ENCODE data around the gene TRIM38. TPM values are rescaled to one million over a fixed set of nuclear protein-coding genes. Genes with fewer than 3 reads are reported as not detected.
"Not testable (repeated sequence)": the region's sequence is repeated elsewhere in the genome, so short reads cannot be mapped to it uniquely, and the experiment has no call there.

TRIM38 gene
- polyA plus RNA-seq, 1 donor: 14.1 TPM

DNA sequence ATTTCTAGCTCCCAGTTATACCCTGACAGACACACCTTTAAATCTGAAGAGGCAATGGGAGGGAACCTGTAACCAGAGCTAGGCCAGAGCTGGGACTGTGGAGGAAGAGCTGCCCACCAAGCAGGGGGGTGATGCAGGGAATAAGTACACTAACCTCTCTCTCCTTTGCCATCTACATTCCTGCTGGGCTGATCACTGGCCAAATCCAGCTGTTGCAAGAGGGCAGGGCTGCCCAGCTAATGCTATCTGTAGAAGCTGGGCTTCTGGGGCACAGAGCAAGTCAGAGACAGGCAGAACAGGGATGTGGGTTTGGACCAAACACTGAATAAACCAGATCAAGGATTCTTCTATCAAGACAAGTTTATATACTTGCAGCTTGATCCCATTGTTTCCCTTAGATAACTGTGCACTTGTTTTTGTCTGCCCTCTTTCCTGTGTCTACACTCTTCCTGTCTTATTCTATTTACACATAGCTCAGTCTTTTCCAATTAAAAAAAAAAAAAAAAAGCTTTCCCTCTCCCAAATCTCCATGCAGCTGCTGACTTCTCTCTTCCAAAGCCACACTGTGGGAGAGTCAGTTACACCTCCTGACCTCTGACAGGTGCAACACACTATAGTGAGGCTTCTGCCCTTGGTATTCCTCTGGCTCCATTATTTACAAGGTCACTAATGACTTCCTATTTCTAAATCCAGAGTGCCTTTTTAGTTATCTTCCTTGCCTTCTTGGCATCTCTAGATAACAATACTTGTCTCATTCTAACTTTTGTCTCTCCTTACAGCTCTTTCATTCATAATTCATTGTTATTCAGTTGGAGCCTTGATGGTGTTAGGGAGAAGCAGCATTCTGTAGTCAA, 43.7 kb downstream of the TRIM38 start:
- DNase-seq: no peak

DNA sequence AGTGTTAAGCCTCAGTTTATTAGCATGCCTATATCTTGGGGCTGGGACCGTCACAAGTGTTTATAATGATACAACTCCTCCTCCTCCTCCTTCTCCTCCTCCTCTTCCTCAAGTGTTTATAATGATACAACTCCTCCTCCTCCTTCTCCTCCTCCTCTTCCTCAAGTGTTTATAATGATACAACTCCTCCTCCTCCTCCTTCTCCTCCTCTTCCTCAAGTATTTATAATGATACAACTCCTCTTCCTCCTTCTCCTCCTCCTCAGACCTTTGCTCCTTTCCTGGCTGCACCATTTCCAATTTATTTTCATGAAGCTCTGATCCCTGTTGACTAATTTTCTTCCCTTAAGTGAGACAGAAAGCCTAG, 44.3 kb downstream of the TRIM38 start:
- DNase-seq: not testable (repeated sequence)

DNA sequence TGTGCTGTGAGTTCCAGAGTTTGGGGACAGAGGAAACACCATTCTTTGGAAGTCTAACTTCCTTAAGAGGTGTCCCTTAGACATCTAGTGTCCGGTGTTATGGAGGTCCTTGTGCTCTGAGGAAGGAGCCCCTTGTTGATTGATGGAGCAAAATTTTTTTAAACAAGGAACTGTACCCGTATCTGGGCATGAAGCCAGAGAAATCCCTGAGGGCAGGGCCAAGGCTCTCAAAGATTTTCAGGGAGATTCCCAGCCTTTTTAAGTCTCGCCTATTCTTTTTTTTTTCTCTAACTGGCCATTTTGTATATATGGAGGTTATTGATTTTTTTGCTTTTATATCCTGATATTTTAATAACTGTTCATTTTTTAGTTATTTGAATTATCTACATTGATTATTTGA, 45.9 kb downstream of the TRIM38 start:
- no peak for DNase-seq

DNA sequence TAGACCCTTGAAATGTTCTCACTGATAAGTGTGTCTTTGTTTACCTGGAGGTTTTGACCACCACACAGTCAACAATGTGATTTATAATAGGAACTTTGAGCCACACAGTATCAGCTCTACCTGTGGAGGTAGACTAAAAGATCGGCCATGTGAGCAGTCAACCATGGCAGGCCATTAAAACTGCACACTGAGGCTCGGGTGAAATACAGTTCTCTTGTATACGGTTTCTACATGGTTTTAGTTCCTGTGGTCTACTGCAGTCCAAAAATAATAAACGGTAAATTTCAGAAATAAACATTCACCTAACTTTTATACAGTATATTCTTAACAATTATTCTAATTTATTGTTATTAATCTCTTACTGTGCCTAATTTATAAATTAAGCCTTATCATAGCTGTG, 47.2 kb downstream of the TRIM38 start:
- no peak for DNase-seq

DNA sequence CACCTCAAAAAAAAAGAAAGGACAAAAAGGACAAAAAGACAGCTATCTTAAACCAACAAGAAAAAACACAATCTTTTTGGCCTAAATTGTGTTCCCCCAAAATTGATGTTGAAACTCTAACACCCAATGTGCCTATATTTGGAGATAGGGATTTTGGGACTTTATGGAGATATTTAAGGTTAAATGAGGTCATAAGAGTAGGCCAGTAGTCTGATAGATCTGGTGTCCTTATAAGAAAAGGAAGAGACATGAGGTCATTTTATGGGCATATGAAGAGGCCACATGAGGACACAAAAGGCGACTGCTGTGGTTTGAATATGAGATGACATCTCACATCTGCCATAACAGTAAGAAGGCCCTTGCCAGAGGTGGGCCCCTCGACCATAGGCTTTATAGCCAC, 49.5 kb downstream of the TRIM38 start:
- no peak for DNase-seq

DNA sequence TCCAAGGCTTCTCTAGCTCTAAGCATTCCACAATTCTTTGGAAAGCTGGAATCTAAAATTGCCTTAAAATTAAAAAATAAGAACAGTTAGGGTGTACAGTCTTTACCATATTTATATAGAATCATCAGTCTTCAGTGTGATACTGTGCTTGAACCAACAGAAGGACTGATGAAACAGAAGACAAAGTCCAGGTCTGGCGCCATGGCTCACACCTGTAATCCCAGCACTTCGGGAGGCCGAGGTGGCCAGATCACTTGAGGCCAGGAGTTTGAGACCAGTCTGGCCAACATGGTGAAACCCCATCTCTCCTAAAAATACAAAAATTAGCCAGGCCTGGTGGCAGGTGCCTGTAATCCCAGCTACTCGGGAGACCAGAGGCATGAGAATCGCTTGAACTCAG, 51.8 kb downstream of the TRIM38 start:
- not testable (repeated sequence) for DNase-seq

DNA sequence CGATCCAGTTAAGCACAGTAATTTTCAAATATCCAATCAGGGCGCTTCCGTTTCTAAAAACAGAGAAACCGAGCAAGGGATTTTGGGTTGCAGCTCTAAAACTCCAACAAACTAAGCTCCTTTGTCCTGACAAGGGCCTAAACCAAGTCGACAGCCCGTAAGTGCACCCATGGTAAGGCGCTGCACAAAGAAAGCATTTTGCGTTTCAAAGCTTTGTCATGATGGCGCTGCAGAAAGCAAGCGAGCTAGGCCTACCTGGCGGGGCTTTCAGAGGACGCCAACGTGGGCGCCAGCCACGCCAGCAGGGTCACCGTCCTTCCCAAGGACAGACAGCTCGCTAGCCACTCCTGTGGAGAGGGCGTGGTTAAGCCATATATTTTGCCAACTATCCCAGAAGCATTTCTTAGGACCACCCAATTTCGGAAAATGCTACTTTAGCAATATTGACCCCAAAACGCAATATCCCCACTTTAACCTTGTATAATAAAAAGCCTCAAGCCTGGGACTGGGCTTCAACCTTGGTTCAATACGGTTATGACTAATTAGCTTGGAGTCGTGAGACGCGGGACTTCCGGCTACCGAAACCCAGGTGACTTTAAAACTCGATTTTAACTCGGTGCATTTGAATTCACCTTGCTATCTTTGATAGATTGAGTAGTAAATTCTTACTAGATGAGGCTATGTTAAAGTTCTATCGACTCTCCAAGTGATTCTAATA, 53.8 kb downstream of the TRIM38 start:
- peak; percentile 73 for DNase-seq

DNA sequence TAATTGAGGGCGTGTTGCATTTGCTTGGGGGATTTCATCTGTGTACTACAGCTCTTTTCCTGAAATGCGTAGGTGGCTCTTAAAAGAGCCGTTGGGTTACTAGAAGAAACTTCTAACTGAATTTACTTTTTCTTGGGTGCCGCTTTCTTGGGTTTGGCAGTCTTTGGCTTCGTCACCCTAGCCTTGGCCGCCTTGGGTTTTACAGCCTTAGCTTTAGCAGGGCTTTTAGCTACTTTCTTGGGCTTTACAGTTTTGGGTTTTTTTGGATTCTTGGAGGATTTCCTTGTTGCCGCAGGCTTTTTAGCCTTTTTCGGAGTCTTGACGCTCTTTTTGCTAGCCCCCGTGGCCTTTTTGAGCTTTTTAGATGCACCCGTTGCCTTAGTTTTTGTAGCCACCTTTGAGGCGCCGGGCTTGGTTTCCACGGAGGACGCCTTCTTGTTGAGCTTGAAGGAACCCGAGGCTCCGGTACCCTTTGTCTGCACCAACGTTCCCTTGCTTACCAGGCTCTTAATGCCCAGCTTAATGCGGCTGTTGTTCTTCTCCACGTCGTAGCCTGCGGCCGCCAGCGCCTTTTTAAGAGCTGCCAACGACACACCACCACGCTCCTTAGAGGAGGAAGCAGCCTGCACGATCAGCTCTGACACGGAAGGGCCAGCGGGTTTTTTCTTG, 54.5 kb downstream of the TRIM38 start:
- no peak for DNase-seq

DNA sequence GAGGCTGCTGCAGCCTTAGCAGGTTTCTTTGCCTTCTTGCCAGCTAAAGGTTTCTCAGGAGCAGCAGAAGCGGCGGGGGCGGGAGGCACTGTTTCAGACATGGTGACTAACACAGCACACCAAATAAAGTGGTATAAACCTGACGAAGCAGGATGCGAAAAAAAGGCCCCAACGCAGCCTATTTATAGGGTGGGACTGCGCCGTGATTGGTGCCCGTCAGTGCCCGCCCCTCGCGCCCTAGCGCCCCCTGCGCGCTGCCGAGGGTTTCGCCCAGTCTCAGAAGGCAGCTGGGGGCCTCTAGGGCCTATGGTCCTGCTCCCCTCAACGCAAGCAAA, 55.0 kb downstream of the TRIM38 start:
- DNase-seq: peak; percentile 93

DNA sequence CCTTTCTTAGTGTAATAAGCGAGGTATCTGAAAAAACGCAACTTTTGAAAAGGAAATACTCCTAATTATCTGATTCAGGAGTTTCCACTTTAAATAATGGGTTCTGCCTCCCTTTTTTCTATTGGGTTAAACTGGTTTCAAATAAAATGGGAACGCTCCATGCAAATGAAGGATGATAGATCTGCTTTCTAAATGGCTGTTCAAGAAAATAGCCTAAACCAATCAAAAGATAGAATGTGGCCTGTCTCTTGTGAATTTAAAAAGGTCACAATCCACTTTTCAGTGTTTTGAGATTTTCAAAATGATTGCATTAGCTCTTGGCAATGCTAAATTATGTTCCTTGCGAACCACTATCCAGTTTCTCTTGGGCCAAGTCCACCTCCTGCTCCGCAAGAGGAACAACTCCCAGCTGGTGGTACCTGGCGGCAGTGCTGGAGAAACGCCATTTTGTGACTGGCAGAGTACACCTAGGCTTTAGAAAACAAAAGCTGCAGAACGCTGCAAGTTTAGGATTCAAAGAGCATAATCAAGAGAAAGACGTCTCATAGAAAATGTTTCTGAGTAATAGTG, 56.7 kb downstream of the TRIM38 start:
- no peak for DNase-seq

DNA sequence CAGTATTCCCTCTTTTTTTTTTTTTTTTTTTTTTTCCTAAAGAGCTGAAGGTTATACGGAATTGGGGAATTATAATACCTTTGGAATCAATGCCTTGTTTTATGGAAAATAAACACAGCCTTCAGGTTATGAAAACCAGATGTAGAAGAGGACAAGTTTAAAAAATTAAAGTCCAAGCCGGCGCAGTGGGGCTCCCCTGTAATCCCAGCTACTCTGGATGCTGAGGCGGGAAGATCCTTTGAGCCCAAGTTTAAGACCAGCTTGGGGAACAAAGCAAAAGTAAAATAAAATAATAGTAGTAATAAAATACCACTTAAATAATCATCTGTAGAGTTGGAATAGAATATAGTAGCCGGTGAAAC, 57.3 kb downstream of the TRIM38 start:
- no peak for DNase-seq

DNA sequence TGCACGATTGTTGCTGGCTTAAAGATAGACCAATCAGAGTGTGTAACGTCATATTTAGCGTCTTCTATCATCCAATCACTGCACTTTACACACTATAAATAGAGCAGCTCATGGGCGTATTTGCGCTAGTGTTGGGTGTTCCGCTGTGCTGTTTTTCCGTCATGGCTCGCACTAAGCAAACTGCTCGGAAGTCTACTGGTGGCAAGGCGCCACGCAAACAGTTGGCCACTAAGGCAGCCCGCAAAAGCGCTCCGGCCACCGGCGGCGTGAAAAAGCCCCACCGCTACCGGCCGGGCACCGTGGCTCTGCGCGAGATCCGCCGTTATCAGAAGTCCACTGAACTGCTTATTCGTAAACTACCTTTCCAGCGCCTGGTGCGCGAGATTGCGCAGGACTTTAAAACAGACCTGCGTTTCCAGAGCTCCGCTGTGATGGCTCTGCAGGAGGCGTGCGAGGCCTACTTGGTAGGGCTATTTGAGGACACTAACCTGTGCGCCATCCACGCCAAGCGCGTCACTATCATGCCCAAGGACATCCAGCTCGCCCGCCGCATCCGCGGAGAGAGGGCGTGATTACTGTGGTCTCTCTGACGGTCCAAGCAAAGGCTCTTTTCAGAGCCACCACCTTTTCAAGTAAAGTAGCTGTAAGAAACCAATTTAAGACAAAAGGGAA, 57.9 kb downstream of the TRIM38 start:
- DNase-seq: peak; percentile 95

DNA sequence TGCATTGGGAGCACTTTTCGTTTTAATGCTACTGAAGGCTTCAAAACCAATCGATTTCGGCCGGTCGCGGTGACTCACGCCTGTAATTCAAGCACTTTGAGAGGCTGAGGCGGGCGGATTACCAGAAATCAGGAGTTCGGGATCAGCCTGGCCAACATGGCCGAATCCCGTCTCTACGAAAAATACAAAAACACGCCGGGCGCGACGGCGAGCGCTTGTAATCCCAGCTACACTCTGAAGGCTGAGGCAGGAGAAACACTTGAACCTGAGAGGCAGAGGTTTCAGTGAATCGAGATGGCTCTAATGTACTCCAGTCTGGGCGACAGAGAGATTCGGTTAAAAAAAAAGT, 58.4 kb downstream of the TRIM38 start:
- DNase-seq: no peak

DNA sequence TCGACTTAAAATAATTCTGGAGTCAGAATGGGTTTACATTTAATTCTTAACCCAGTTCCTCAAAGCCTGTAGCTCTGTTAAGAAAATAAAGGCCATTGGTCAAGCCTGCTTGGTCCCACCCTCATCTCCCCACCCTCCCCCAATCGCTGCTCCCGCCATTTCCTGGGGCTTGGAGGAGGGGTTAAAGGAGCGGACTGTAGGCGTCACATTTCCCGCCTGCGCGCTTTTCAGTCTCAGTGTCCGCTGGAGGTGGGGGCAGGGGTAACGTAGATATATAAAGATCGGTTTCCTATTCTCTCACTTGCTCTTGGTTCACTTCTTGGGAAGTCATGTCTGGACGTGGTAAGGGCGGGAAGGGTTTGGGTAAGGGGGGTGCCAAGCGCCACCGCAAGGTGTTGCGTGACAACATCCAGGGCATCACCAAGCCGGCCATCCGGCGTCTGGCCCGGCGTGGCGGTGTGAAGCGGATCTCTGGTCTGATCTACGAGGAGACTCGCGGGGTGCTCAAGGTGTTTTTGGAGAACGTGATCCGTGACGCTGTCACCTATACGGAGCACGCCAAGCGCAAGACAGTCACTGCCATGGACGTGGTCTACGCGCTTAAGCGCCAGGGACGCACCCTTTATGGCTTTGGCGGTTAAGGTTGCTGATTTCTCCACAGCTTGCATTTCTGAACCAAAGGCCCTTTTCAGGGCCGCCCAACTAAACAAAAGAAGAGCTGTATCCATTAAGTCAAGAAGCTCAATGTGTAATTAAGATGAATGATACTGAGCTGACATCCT, 58.9 kb downstream of the TRIM38 start:
- peak; percentile 96 for DNase-seq

DNA sequence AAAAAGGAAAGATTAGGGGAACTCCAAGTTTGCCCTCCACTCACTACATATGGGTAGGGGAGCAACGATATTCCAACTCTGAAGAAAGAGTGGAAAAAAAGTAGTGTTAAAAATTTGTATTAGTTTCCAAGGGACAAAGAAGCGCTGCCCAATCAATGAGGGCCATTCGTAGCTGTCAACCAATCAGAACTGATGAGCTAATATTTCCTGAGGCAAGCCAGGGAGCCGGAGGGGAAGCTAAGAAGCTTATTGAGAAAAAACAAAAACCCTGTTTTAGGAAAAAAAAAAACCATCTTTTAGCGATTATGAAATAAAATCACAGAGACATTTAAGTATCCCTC, 59.5 kb downstream of the TRIM38 start:
- peak; percentile 90 for DNase-seq

DNA sequence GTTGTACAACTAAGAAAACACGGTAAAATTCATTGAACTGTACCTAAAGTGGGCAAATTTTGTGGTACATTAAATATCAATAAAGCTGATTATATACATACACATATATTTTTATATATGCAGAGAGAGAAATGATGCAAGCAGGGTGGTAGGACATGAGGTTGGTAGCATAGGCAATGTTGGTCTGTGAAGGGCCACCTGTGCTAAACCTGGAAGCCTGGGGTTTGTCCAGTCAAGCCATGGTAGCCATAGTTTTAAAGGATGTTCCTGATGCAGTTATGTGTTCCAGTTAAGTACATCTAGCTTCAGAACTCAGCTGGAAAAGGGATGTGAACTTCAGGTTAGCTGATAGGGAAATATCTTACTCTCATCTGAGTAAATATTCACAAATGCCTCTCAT, 60.1 kb downstream of the TRIM38 start:
- DNase-seq: no peak

DNA sequence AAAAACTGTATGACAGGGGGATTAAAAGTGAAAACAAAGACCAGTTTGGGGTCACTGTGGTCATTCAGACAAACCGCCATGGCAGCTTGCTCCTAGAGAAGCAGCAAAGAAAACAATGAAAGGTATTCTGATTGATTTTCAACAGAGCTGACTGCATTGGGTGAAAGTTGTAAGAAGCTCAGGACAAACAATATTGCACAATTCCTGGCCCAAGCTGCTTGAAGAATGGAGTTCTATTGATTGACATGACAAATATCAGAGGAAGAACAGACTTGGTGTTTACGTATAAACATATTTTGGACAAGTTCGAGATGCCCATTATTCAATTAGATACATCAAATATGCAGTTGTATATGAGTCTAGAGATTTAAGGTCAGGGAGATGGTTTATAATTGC, 62.0 kb downstream of the TRIM38 start:
- DNase-seq: no peak

DNA sequence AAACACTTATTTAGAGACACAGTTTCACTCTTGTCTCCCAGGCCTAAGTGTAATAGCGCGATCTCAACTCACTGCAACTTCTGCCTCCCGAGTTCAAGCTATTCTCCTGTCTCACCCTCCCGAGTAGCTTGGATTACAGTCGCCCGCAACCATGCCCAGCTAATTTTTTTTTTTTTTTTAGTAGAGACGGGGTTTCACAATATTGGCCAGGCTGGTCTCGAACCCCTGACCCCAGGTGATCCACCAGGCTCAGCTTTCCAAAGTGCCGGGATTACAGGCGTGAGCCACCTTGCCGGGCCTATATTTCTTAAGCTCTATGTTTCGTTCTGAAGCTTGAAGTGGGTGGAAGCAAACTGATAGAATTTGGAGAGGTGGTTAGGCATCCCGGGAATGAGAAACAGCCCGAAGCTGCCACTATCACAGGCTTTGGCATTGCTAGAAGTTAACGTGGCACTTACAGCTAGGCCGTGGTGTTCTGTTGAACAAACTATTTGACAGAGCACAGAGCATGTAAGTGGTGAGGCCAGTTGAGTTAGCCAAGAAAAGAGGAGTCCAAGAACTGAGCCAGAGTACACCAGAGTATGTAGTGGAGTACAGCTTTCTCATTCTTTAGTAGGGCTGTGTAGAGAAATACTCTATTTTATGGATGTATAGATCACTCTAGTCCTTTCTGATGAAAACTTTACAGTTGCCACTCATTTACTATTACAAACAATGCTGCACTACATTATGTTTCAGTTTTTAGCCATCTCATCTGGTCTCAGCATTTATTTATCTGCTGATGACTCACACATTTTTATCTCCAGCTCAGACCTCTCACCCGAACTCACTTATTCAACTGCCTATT, 62.7 kb downstream of the TRIM38 start:
- DNase-seq: no peak

DNA sequence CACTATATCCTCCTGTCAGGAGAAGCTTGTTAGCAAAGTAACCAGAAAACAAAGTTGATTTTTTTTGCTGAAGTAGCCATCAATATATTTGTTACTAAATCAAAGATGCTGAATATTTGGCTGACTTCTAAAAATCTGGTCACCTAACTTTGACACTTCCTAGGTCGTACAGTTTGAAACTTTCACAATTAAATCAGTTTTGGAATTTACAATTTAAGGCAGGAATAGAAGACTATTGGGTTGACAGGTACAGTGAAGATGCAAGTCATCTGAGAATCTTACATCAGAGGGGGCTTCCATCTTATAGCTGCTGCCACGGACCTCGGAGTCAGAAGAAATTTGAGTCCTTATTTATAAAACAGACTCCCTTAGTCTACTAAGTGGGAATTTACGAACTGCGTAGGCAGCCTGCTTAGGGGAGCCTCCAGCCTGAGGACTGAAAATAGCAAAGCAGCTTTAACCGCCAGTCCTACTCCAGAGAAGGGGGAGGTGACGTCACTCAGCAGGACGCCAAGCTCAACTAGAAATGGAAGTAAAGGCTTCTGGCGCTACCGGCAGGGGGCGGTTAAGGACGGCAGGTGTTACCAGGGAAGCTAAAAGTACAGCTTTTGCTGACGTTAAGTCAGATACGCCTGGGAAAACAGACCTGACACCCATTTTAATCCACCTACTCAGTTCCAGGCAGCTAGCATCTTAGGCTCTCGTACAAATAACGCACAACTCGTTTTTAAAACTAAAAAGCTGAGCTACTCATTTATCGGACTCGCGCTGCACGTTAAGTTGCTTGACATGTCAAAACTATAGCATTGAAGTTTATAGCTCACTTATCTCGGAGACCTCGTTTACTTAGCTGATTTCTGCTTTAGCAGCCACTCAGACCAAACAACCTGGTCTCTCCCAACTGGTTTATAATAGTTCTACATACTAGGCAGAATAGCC, 63.6 kb downstream of the TRIM38 start:
- peak; percentile 96 for DNase-seq

Measured in left kidney (tissue), 2 donors.